OCI-LY3 (cell line): ENCODE data around the gene CTNNBL1.

Experiments used
- H2AFZ ChIP-seq: fragments of 200-600, 300-600 bp; shearing (Covaris generic); 2 replicates; pipeline ENCODE4 v1.6.0; 2014; ENCODE audit warnings: antibody characterized with exemption, low read depth, low read length
- H3K27ac ChIP-seq: fragments of 200-600, 300-600 bp; sonication (generic); 2 replicates; pipeline ENCODE4 v1.5.1; 2014; ENCODE audit warnings: mild to moderate bottlenecking, low read length, moderate library complexity, mixed read lengths
- H3K27me3 ChIP-seq: fragments of 200-600, 300-600 bp; sonication (generic); 2 replicates; pipeline ENCODE4 v1.6.1; 2014; ENCODE audit warnings: low read depth, low read length, mixed read lengths
- H3K36me3 ChIP-seq: fragments of 200-600, 300-600 bp; sonication (generic); replicated peaks from 2 replicates; pipeline ENCODE3; 2014; ENCODE audit warnings: low read depth, low read length, mixed read lengths
- H3K4me1 ChIP-seq: fragments of 300-600, 200-600 bp; sonication (generic); 2 replicates; pipeline ENCODE4 v1.6.1; 2014; ENCODE audit warnings: low read length, mixed read lengths
- H3K4me2 ChIP-seq: fragments of 200-600, 300-600 bp; sonication (generic); 2 replicates; pipeline ENCODE4 v1.6.1; 2014; ENCODE audit warnings: low read length, mixed read lengths
- H3K4me3 ChIP-seq: fragments of 300-600, 200-600 bp; sonication (generic); 2 replicates; pipeline ENCODE4 v1.5.1; 2014; ENCODE audit warnings: antibody characterized with exemption, mild to moderate bottlenecking, low read length, moderate library complexity
- H3K79me2 ChIP-seq: fragments of 300-600, 200-600 bp; shearing (Covaris generic); 2 replicates; pipeline ENCODE4 v1.6.1; 2014; ENCODE audit warnings: mild to moderate bottlenecking, low read length, mixed read lengths
- H3K9ac ChIP-seq: fragments of 300-600, 200-600 bp; shearing (Covaris generic); 2 replicates; pipeline ENCODE4 v1.6.0; 2014; ENCODE audit warnings: mild to moderate bottlenecking, low read length, moderate library complexity
- H3K9me3 ChIP-seq: fragments of 200-600, 300-600 bp; shearing (Covaris generic); 2 replicates; pipeline ENCODE4 v1.6.1; 2014; ENCODE audit warnings: low read length, mixed read lengths; ENCODE audit not compliant: insufficient read depth
- H4K20me1 ChIP-seq: fragments of 200-600, 300-600 bp; sonication (generic); 2 replicates; pipeline ENCODE4 v1.6.1; 2016; ENCODE audit warnings: low read length, mixed read lengths; ENCODE audit not compliant: insufficient read depth
- CTCF ChIP-seq: fragments of 200-600, 300-600 bp; sonication (generic); IDR thresholded peaks from 2 replicates; pipeline ENCODE4 v1.5.1; 2014; ENCODE audit warnings: antibody characterized with exemption, low read length, low read depth
- EZH2phosphoT487 ChIP-seq: fragments of 200-600 bp; shearing (Covaris generic); IDR thresholded peaks from 2 replicates; pipeline ENCODE4 v1.6.1; 2018; ENCODE audit warnings: antibody characterized with exemption, mixed run types, low read depth

Gene CTNNBL1

GRCh38 chr20:37796121-37796520 is 102.3 kb downstream of the CTNNBL1 start:
- no peak overlapping the region for H2AFZ ChIP-seq
- H3K4me1 ChIP-seq, result no peaks in the 10 kb centered on the region; the same call in 1 of the 2 replicates
- no peak for TF ChIP-seq CTCF
- TF ChIP-seq EZH2phosphoT487, result no peak
- H3K9ac ChIP-seq, result no peak overlapping the region
- no peaks in the 10 kb centered on the region for H4K20me1 ChIP-seq
- H3K36me3 ChIP-seq, result peaks cover 28% of the 10 kb centered on the region
- no peak overlapping the region for H3K4me3 ChIP-seq
- no peaks in the 10 kb centered on the region for H3K27me3 ChIP-seq
- no peak overlapping the region for H3K4me2 ChIP-seq
- no peaks in the 10 kb centered on the region for H3K79me2 ChIP-seq
- no peaks in the 10 kb centered on the region for H3K9me3 ChIP-seq
- no peak overlapping the region for H3K27ac ChIP-seq

- no peaks in the 10 kb centered on the region for H3K79me2 ChIP-seq
- H3K9ac ChIP-seq, result no peak overlapping the region
Measured at GRCh38 chr20:37796733-37797132, 102.9 kb downstream of the CTNNBL1 start.

GRCh38 chr20:37797669-37798175 is 103.9 kb downstream of the CTNNBL1 start:
- Histone ChIP-seq H3K27ac (no peak overlapping the region), H3K4me2 (no peak overlapping the region), H2AFZ (no peak overlapping the region), H3K4me1 (peaks cover under 1% of the 10 kb centered on the region), H3K9me3 (no peaks in the 10 kb centered on the region), H3K79me2 (no peaks in the 10 kb centered on the region), H3K27me3 (no peaks in the 10 kb centered on the region), H3K9ac (no peak overlapping the region), H3K36me3 (peaks cover 16% of the 10 kb centered on the region), H3K4me3 (no peak overlapping the region), H4K20me1 (no peaks in the 10 kb centered on the region)
- TF ChIP-seq EZH2phosphoT487, result no peak
- no peak for TF ChIP-seq CTCF

More at GRCh38 chr20:37796733-37797132, 102.9 kb downstream of the CTNNBL1 start:
- TF ChIP-seq EZH2phosphoT487 (no peak), CTCF (no peak)
- H3K27me3 ChIP-seq, result no peaks in the 10 kb centered on the region
- H3K4me1 ChIP-seq, result no peaks in the 10 kb centered on the region; the same call in 1 of the 2 replicates
- no peaks in the 10 kb centered on the region for H3K9me3 ChIP-seq
- H3K4me2 ChIP-seq, result no peak overlapping the region
- H2AFZ ChIP-seq, result no peak overlapping the region
- H3K36me3 ChIP-seq, result peaks cover 23% of the 10 kb centered on the region
- no peak overlapping the region for H3K4me3 ChIP-seq
- H4K20me1 ChIP-seq, result no peaks in the 10 kb centered on the region
- no peak overlapping the region for H3K27ac ChIP-seq

- Histone ChIP-seq H3K4me1 (peaks cover 7% of the 10 kb centered on the region), H3K79me2 (no peaks in the 10 kb centered on the region), H4K20me1 (no peaks in the 10 kb centered on the region), H3K9me3 (no peaks in the 10 kb centered on the region), H2AFZ (no peak overlapping the region), H3K27ac (no peak overlapping the region), H3K4me3 (no peak overlapping the region), H3K36me3 (peaks cover 19% of the 10 kb centered on the region), H3K9ac (no peak overlapping the region), H3K4me2 (no peak overlapping the region), H3K27me3 (no peaks in the 10 kb centered on the region)
- no peak for TF ChIP-seq CTCF
- no peak for TF ChIP-seq EZH2phosphoT487
Measured at GRCh38 chr20:37798312-37798711, 104.5 kb downstream of the CTNNBL1 start.
